SK-N-SH (cell line): ENCODE results near the gene CLCN1. TPM values are rescaled to one million over a fixed set of nuclear protein-coding genes. Genes with fewer than 3 reads are reported as not detected.
A peak's percentile ranks its signal among the peaks of the same experiment; 100 is the strongest.

Experiments
- CTCF ChIA-PET: fragments of 300-600, 350-600 bp; formaldehyde crosslinking; extraction: SDS; loops from one replicate; lab custom pipeline; 2021; lab: Yijun Ruan, JAX
- POLR2A ChIA-PET: fragments of 350-600 bp; sonication (Branson Sonifier 250); formaldehyde crosslinking; extraction: SDS; loops from one replicate; lab custom pipeline; 2020; ENCODE audit warnings: antibody characterized with exemption, inconsistent platforms; lab: Yijun Ruan, JAX
- DNase-seq: peaks from one replicate; pipeline ENCODE4 v3.0.0; 2012
- H2AFZ ChIP-seq: fragments of 200-600 bp; sonication (generic); 2 replicates; pipeline ENCODE4 v1.8.1; 2016; ENCODE audit warnings: antibody characterized with exemption, mild to moderate bottlenecking, low read depth
- H3F3A ChIP-seq: fragments of 200-600 bp; sonication (generic); replicated peaks from 2 replicates; pipeline ENCODE3; 2016; ENCODE audit warnings: antibody characterized with exemption, mild to moderate bottlenecking; ENCODE audit not compliant: insufficient read depth
- H3K27ac ChIP-seq, 2 experiments: fragments of 200-500 bp in 1 of 2; fragments of 200-600 bp in 1 of 2; sonication (Bioruptor generic) in 1 of 2; sonication (generic), shearing (Covaris generic) in 1 of 2; 2 replicates each; pipeline versions ENCODE4 v1.5.1 to v1.6.1; 2014 to 2016; ENCODE audit warnings: low read depth in 2 of 2, inconsistent platforms in 1 of 2, low read length in 1 of 2, mild to moderate bottlenecking in 1 of 2, mixed read lengths in 1 of 2
- H3K27me3 ChIP-seq: fragments of 200-600 bp; sonication (generic), shearing (Covaris generic); 2 replicates; pipeline ENCODE4 v1.6.1; 2016; ENCODE audit warnings: mixed run types; ENCODE audit not compliant: insufficient read depth
- H3K36me3 ChIP-seq, 2 experiments: fragments of 200-500 bp in 1 of 2; fragments of 200-600 bp in 1 of 2; sonication (Bioruptor generic) in 1 of 2; sonication (generic) in 1 of 2; replicated peaks in 1 of 2; 2 replicates each; pipeline versions ENCODE3 to v1.5.1; 2014 to 2016; ENCODE audit warnings: low read length in 1 of 2, mild to moderate bottlenecking in 1 of 2; ENCODE audit not compliant: insufficient read depth in 2 of 2, control insufficient read depth in 1 of 2
- H3K4me1 ChIP-seq, 2 experiments: fragments of 200-500 bp in 1 of 2; fragments of 200-600 bp in 1 of 2; sonication (Bioruptor generic) in 1 of 2; sonication (generic), shearing (Covaris generic) in 1 of 2; 2 replicates each; pipeline versions ENCODE4 v1.5.1 to v1.6.1; 2014 to 2016; ENCODE audit warnings: low read depth in 1 of 2, low read length in 1 of 2, mixed run types in 1 of 2; ENCODE audit not compliant: insufficient read depth in 2 of 2, control insufficient read depth in 1 of 2
- H3K4me2 ChIP-seq: fragments of 200-600 bp; sonication (generic), shearing (Covaris generic); 2 replicates; pipeline ENCODE4 v1.6.1; 2017; ENCODE audit warnings: mixed run types
- H3K4me3 ChIP-seq, 2 experiments: fragments of 200-500 bp in 1 of 2; fragments of 200-600 bp in 1 of 2; sonication (Bioruptor generic) in 1 of 2; sonication (generic), shearing (Covaris generic) in 1 of 2; 2 replicates each; pipeline versions ENCODE4 v1.5.1 to v1.8.1; 2014 to 2016; ENCODE audit warnings: low read depth in 2 of 2, inconsistent platforms in 1 of 2, low read length in 1 of 2, mild to moderate bottlenecking in 1 of 2, mixed read lengths in 1 of 2, moderate library complexity in 1 of 2
- H3K79me2 ChIP-seq: fragments of 200-600 bp; sonication (generic); 2 replicates; pipeline ENCODE4 v1.8.1; 2017; ENCODE audit warnings: mild to moderate bottlenecking; ENCODE audit not compliant: insufficient read depth
- H3K9ac ChIP-seq: fragments of 200-600 bp; sonication (generic); 2 replicates; pipeline ENCODE4 v1.6.1; 2017; ENCODE audit warnings: mixed run types
- H3K9me2 ChIP-seq: fragments of 200-600 bp; sonication (generic); 2 replicates; pipeline ENCODE4 v1.6.1; 2017; ENCODE audit warnings: mixed run types
- H3K9me3 ChIP-seq: fragments of 200-600 bp; sonication (generic); 2 replicates; pipeline ENCODE4 v1.6.1; 2017; ENCODE audit warnings: mixed run types, mild to moderate bottlenecking, moderate library complexity
- H4K20me1 ChIP-seq: fragments of 200-600 bp; sonication (generic); 2 replicates; pipeline ENCODE4 v1.6.1; 2017; ENCODE audit warnings: mild to moderate bottlenecking, mixed run types; ENCODE audit not compliant: insufficient read depth
- CTCF ChIP-seq: fragments of 200-600 bp; sonication (generic); IDR thresholded peaks from 2 replicates; pipeline ENCODE4 v1.6.1; 2017; ENCODE audit warnings: antibody characterized with exemption, mild to moderate bottlenecking, moderate library complexity
- EZH2phosphoT487 ChIP-seq: fragments of 200-600 bp; sonication (generic); IDR thresholded peaks from 2 replicates; pipeline ENCODE4 v1.6.1; 2017; ENCODE audit warnings: low read depth, mixed run types, mild to moderate bottlenecking, antibody characterized with exemption, moderate library complexity, borderline replicate concordance
- FOSL2 ChIP-seq: IDR thresholded peaks from 2 replicates; pipeline ENCODE4 v1.4.0; 2012; ENCODE audit warnings: low read depth, mild to moderate bottlenecking, moderate library complexity, borderline replicate concordance
- FOXM1 ChIP-seq: IDR thresholded peaks from 2 replicates; pipeline ENCODE4 v1.4.0; 2012; ENCODE audit warnings: low read depth, mild to moderate bottlenecking
- GABPA ChIP-seq: IDR thresholded peaks from 2 replicates; pipeline ENCODE4 v1.4.0; 2012; ENCODE audit warnings: low read depth, mild to moderate bottlenecking
- PBX3 ChIP-seq: IDR thresholded peaks from 2 replicates; pipeline ENCODE4; 2012
- POLR2AphosphoS5 ChIP-seq: IDR thresholded peaks from 2 replicates; pipeline ENCODE4 v1.6.1; 2012; ENCODE audit warnings: low read depth, low read length
- REST ChIP-seq: IDR thresholded peaks from 2 replicates; pipeline ENCODE4 v1.6.1; 2012; ENCODE audit warnings: mild to moderate bottlenecking, low read depth, low read length, moderate library complexity
- USF2 ChIP-seq: fragments of 150-350 bp; IDR thresholded peaks from 2 replicates; pipeline ENCODE4 v1.6.1; 2017; ENCODE audit warnings: antibody characterized with exemption, low read length, low read depth, borderline replicate concordance
- ZBTB33 ChIP-seq: IDR thresholded peaks from 2 replicates; pipeline ENCODE4 v1.4.0; 2012; ENCODE audit warnings: low read depth, borderline replicate concordance
- WGBS: methylation state at CpG from one replicate; pipeline ENCODE4 v1.1.6; 2017; ENCODE audit warnings: low lambda C conversion rate; 5-methylcytosine and 5-hydroxymethylcytosine counted together
- polyA plus RNA-seq, 3 experiments: library from polyadenylated mRNA; depleted of rRNA; stranded (reverse); fragments of >200 nt; gene quantifications; 2 replicates each; pipeline ENCODE4 v1.2.3, GENCODE V29; 2012

CLCN1 gene
- polyA plus RNA-seq, 1 of the 3 experiments (the other 2 are of a cell fraction): 0.12 TPM

- Histone ChIP-seq H3K36me3 (peaks cover 72 to 87% of the 10 kb centered on the region in 2 experiments), H3K9me3 (no peaks in the 10 kb centered on the region), H3K27me3 (no peaks in the 10 kb centered on the region), H3K27ac (peak overlapping the region in 1 of 2 experiments; percentile 100; a peak in 1 of 4 replicates), H3K9ac (no peak overlapping the region), H3K4me2 (peak overlapping the region; percentile 100), H2AFZ (no peak overlapping the region), H3F3A (peaks cover 70% of the 10 kb centered on the region), H3K9me2 (no peaks in the 10 kb centered on the region), H3K4me1 (peaks cover 14 to 71% of the 10 kb centered on the region in 2 experiments; a peak in 3 of 4 replicates), H3K79me2 (peaks cover 70% of the 10 kb centered on the region), H4K20me1 (peaks cover 100% of the 10 kb centered on the region), H3K4me3 (peak overlapping the region in 1 of 2 experiments; percentile 3; a peak in 1 of 4 replicates)
- POLR2A ChIA-PET: interaction anchor here (0.9 kb wide), 1 partner anchor 124 kb away, joined by 4 read pairs; the partner anchor contains the start of gene GSTK1
- CTCF ChIA-PET: interaction anchor here (0.6 to 8.3 kb wide), 5 partner anchors 13 to 147 kb away, joined by 3 to 43 read pairs (median 5); no protein-coding TSS in a partner anchor
- no peak for DNase-seq
- WGBS: 88% methylated on average over 12 of the region's 23 CpGs
- 0 out of 2 replicates have a peak, but pooled peaks have one; percentile 2 for TF ChIP-seq PBX3
- no peak for TF ChIP-seq USF2
- TF ChIP-seq CTCF: peak; percentile 44
- TF ChIP-seq POLR2AphosphoS5: peak; percentile 39
Measured at GRCh38 chr7:143387156-143387975, 71.5 kb downstream of the CLCN1 start.

GRCh38 chr7:143388051-143388450 lies 72.1 kb downstream of the CLCN1 start:
- CTCF ChIA-PET: interaction anchor here (0.7 to 8.3 kb wide), 6 partner anchors 12 to 173 kb away, joined by 4 to 43 read pairs (median 6); no protein-coding TSS in a partner anchor
- WGBS: 87% methylated on average over 8 of the region's 10 CpGs
- no peak for TF ChIP-seq GABPA
- TF ChIP-seq FOSL2: no peak
- TF ChIP-seq REST: no peak
- TF ChIP-seq ZBTB33: no peak
- TF ChIP-seq EZH2phosphoT487: no peak
- TF ChIP-seq CTCF: no peak
- no peak for TF ChIP-seq FOXM1

More at GRCh38 chr7:143388051-143388450, 72.1 kb downstream of the CLCN1 start:
- Histone ChIP-seq H3K9me3 (no peaks in the 10 kb centered on the region), H4K20me1 (peaks cover 100% of the 10 kb centered on the region), H3K36me3 (peaks cover 66 to 82% of the 10 kb centered on the region in 2 experiments), H3K4me2 (peak overlapping the region; percentile 100; the same call in 1 of the 2 replicates), H2AFZ (no peak overlapping the region), H3K79me2 (peaks cover 63% of the 10 kb centered on the region), H3K27me3 (no peaks in the 10 kb centered on the region), H3K9ac (no peak overlapping the region), H3K9me2 (no peaks in the 10 kb centered on the region), H3K4me3 (no peak overlapping the region), H3K4me1 (peaks cover 12 to 68% of the 10 kb centered on the region in 2 experiments; a peak in 3 of 4 replicates), H3K27ac (peak overlapping the region in 1 of 2 experiments; percentile 100; a peak in 1 of 4 replicates), H3F3A (peaks cover 77% of the 10 kb centered on the region)
- POLR2A ChIA-PET: interaction anchor here (0.9 kb wide), 1 partner anchor 125 kb away, joined by 4 read pairs; the partner anchor contains the start of gene GSTK1
- no peak for DNase-seq
